HEK293T (cell line): ENCODE results near the gene ALPL.

ENCODE experiments used
- CTCF ChIA-PET: fragments of 350-600 bp; formaldehyde crosslinking; extraction: SDS; loops from one replicate; lab custom pipeline; 2021; ENCODE audit warnings: antibody characterized with exemption, inconsistent platforms; lab: Yijun Ruan, JAX
- POLR2A ChIA-PET: fragments of 350-600 bp; formaldehyde crosslinking; extraction: SDS; loops from one replicate; lab custom pipeline; 2020; ENCODE audit warnings: antibody characterized with exemption, inconsistent platforms; lab: Yijun Ruan, JAX
- DNase-seq: peaks from one replicate; pipeline ENCODE4 v3.0.0; 2012; ENCODE audit warnings: mixed read lengths; ENCODE audit errors: extremely low spot score
- ARNT ChIP-seq: fragments of 450-650 bp; IDR thresholded peaks from 2 replicates; pipeline ENCODE4 v1.6.1; 2017; ENCODE audit warnings: mild to moderate bottlenecking
- BHLHE40 ChIP-seq: fragments of 450-650 bp; IDR thresholded peaks from 2 replicates; pipeline ENCODE4 v1.6.1; 2016; ENCODE audit warnings: mild to moderate bottlenecking, moderate library complexity, borderline replicate concordance
- CTBP1 ChIP-seq: fragments of 450-650 bp; IDR thresholded peaks from 2 replicates; pipeline ENCODE4 v1.6.1; 2016; ENCODE audit warnings: borderline replicate concordance
- ELF4 ChIP-seq: fragments of 450-650 bp; IDR thresholded peaks from 2 replicates; pipeline ENCODE4 v1.6.1; 2017; ENCODE audit warnings: antibody characterized with exemption
- FOXA1 ChIP-seq: fragments of 450-650 bp; IDR thresholded peaks from 2 replicates; pipeline ENCODE4 v1.6.1; 2016; ENCODE audit warnings: mild to moderate bottlenecking
- FOXK2 ChIP-seq: fragments of 450-650 bp; IDR thresholded peaks from 2 replicates; pipeline ENCODE4 v1.6.1; 2016; ENCODE audit warnings: mild to moderate bottlenecking
- FOXM1 ChIP-seq: fragments of 450-650 bp; IDR thresholded peaks from 2 replicates; pipeline ENCODE4 v1.6.1; 2017; ENCODE audit warnings: mild to moderate bottlenecking, borderline replicate concordance
- HDGF ChIP-seq: fragments of 450-650 bp; IDR thresholded peaks from 2 replicates; pipeline ENCODE4 v1.6.1; 2017; ENCODE audit warnings: antibody characterized with exemption, borderline replicate concordance
- L3MBTL2 ChIP-seq: fragments of 450-650 bp; conservative IDR thresholded peaks from 2 replicates; pipeline ENCODE4 v1.6.1; 2016; ENCODE audit warnings: mild to moderate bottlenecking
- LEF1 ChIP-seq: fragments of 450-650 bp; IDR thresholded peaks from 2 replicates; pipeline ENCODE4 v1.6.1; 2017; ENCODE audit warnings: mild to moderate bottlenecking, borderline replicate concordance
- NFRKB ChIP-seq: fragments of 450-650 bp; IDR thresholded peaks from 2 replicates; pipeline ENCODE4 v1.6.1; 2016; ENCODE audit warnings: mild to moderate bottlenecking, moderate library complexity
- SP1 ChIP-seq: fragments of 450-650 bp; IDR thresholded peaks from 2 replicates; pipeline ENCODE4 v1.6.1; 2017
- SUZ12 ChIP-seq: fragments of 450-650 bp; IDR thresholded peaks from 2 replicates; pipeline ENCODE4 v1.6.1; 2016; ENCODE audit warnings: mild to moderate bottlenecking
- TARDBP ChIP-seq: fragments of 450-650 bp; IDR thresholded peaks from 2 replicates; pipeline ENCODE4 v1.6.1; 2016
- ZNF384 ChIP-seq: fragments of 450-650 bp; IDR thresholded peaks from 2 replicates; pipeline ENCODE4 v1.6.1; 2016
- TF ChIP-seq, protein P1 (sequence below): fragments of 450-650 bp; IDR thresholded peaks from 2 replicates; pipeline ENCODE4 v1.6.1; 2016

Gene ALPL

GRCh38 chr1:21576031-21576797, 67.0 kb downstream of the ALPL start:
- TF ChIP-seq TARDBP (no peak), SUZ12 (no peak), L3MBTL2 (no peak), ARNT (no peak), SP1 (no peak), HDGF (no peak), FOXK2 (no peak), BHLHE40 (no peak), ZNF384 (no peak), LEF1 (no peak), CTBP1 (no peak), FOXM1 (no peak), NFRKB (no peak), ELF4 (no peak)
- TF ChIP-seq, protein P1, sequence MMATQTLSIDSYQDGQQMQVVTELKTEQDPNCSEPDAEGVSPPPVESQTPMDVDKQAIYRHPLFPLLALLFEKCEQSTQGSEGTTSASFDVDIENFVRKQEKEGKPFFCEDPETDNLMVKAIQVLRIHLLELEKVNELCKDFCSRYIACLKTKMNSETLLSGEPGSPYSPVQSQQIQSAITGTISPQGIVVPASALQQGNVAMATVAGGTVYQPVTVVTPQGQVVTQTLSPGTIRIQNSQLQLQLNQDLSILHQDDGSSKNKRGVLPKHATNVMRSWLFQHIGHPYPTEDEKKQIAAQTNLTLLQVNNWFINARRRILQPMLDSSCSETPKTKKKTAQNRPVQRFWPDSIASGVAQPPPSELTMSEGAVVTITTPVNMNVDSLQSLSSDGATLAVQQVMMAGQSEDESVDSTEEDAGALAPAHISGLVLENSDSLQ: no peak
- no peak for DNase-seq
- ChIA-PET POLR2A (interaction anchor here (0.7 kb wide), 1 partner anchor 30 kb away, joined by 4 read pairs; no protein-coding TSS in a partner anchor), CTCF (no interaction called here)

DNA sequence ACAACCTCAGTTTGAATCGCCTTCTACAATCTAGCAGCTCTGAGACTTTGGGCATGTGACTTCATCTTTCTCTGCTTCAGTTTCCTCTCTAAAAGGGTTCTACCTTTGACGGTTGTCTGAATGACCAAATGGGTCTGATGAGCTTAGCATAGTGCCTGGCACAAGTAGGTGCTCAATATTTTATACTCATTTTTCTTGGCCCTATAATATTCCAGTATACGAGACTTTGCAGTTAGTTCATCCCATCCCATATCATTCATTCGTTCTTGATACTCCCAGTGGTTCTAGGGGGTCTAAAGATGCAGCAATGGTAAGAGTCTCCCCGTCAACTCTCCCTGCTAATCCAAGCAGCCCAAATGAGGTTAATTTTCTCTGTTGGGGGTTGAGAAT, 67.6 kb downstream of the ALPL start:
- DNase-seq: no peak
- CTCF ChIA-PET: no interaction called here
- POLR2A ChIA-PET: interaction anchor here (0.7 kb wide), 1 partner anchor 31 kb away, joined by 4 read pairs; no protein-coding TSS in a partner anchor
- no peak for TF ChIP-seq CTBP1
- TF ChIP-seq FOXM1: no peak
- TF ChIP-seq, protein P1: no peak
- no peak for TF ChIP-seq SP1
- TF ChIP-seq ARNT: no peak
- TF ChIP-seq SUZ12: no peak
- no peak for TF ChIP-seq FOXK2
- TF ChIP-seq BHLHE40: no peak
- no peak for TF ChIP-seq HDGF
- no peak for TF ChIP-seq NFRKB
- no peak for TF ChIP-seq ZNF384
- no peak for TF ChIP-seq TARDBP
- no peak for TF ChIP-seq ELF4
- no peak for TF ChIP-seq LEF1
- TF ChIP-seq L3MBTL2: no peak
- no peak for TF ChIP-seq FOXA1

DNA sequence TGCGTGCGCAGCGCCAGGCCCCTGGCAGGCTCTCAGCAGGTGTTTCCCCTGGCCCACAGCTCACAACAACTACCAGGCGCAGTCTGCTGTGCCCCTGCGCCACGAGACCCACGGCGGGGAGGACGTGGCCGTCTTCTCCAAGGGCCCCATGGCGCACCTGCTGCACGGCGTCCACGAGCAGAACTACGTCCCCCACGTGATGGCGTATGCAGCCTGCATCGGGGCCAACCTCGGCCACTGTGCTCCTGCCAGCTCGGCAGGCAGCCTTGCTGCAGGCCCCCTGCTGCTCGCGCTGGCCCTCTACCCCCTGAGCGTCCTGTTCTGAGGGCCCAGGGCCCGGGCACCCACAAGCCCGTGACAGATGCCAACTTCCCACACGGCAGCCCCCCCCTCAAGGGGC, 68.1 kb downstream of the ALPL start:
- POLR2A ChIA-PET: no interaction called here
- CTCF ChIA-PET: no interaction called here
- no peak for TF ChIP-seq FOXK2
- TF ChIP-seq BHLHE40: no peak
- TF ChIP-seq ZNF384: no peak
- TF ChIP-seq, protein P1: no peak
- no peak for TF ChIP-seq FOXM1
- TF ChIP-seq NFRKB: no peak
- TF ChIP-seq TARDBP: no peak
- no peak for TF ChIP-seq ELF4
- TF ChIP-seq LEF1: no peak
- no peak for TF ChIP-seq HDGF
- TF ChIP-seq FOXA1: no peak
- no peak for TF ChIP-seq ARNT
- no peak for TF ChIP-seq CTBP1
- no peak for TF ChIP-seq L3MBTL2
- TF ChIP-seq SP1: no peak
- no peak for TF ChIP-seq SUZ12
- no peak for DNase-seq

DNA sequence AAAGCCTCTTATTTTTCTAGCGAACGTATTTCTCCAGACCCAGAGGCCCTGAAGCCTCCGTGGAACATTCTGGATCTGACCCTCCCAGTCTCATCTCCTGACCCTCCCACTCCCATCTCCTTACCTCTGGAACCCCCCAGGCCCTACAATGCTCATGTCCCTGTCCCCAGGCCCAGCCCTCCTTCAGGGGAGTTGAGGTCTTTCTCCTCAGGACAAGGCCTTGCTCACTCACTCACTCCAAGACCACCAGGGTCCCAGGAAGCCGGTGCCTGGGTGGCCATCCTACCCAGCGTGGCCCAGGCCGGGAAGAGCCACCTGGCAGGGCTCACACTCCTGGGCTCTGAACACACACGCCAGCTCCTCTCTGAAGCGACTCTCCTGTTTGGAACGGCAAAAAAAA, 68.7 kb downstream of the ALPL start:
- ChIA-PET CTCF (no interaction called here), POLR2A (no interaction called here)

More for the DNA sequence above, 68.7 kb downstream of the ALPL start:
- no peak for TF ChIP-seq CTBP1
- no peak for TF ChIP-seq NFRKB
- no peak for TF ChIP-seq SP1
- TF ChIP-seq FOXM1: no peak
- TF ChIP-seq ZNF384: no peak
- no peak for TF ChIP-seq FOXA1
- TF ChIP-seq ARNT: no peak
- TF ChIP-seq LEF1: no peak
- no peak for TF ChIP-seq BHLHE40
- TF ChIP-seq, protein P1: no peak
- no peak for TF ChIP-seq HDGF
- no peak for TF ChIP-seq SUZ12
- TF ChIP-seq FOXK2: no peak
- no peak for TF ChIP-seq TARDBP
- no peak for TF ChIP-seq ELF4
- no peak for TF ChIP-seq L3MBTL2
- no peak for DNase-seq
